Epithelial cell of proximal tubule (primary cell): ENCODE results near the gene TBC1D19. TPM values are rescaled to one million over a fixed set of nuclear protein-coding genes. Genes with fewer than 3 reads are reported as not detected.

ENCODE experiments used
- DNase-seq: peaks from one replicate; pipeline ENCODE4 v3.0.0-alpha.2; 2011; ENCODE audit warnings: low read depth
- H3K4me3 ChIP-seq: 2 replicates; pipeline ENCODE4 v1.5.1; 2011; ENCODE audit warnings: low read depth, mild to moderate bottlenecking, low read length
- CTCF ChIP-seq: conservative IDR thresholded peaks from 2 replicates; pipeline ENCODE4 v1.5.1; 2012; ENCODE audit warnings: low read depth, mild to moderate bottlenecking, low read length
- total RNA-seq: library from RNA; depleted of rRNA; stranded (reverse); fragments of >200 nt; gene quantifications from 2 replicates; pipeline ENCODE4 v1.2.3, GENCODE V29; 2015

The TBC1D19 gene
- total RNA-seq, 1 donor from 2014 or later, result 27.9 TPM

GRCh38 chr4:26772096-26772873 lies 188.4 kb downstream of the TBC1D19 start:
- DNase-seq, result no peak
- TF ChIP-seq CTCF, result no peak
- H3K4me3 ChIP-seq, result no peak overlapping the region

- H3K4me3 ChIP-seq, result no peak overlapping the region
- TF ChIP-seq CTCF, result no peak
- no peak for DNase-seq
These were observed 195.3 kb downstream of the TBC1D19 start for GRCh38 chr4:26779224-26779623.

- TF ChIP-seq CTCF, result no peak
- peak; percentile 10 for DNase-seq
- H3K4me3 ChIP-seq, result no peak overlapping the region
These were observed 195.8 kb downstream of the TBC1D19 start for GRCh38 chr4:26779674-26780073.

- no peak overlapping the region for H3K4me3 ChIP-seq
- TF ChIP-seq CTCF, result no peak
- DNase-seq, result peak; percentile 20
These were observed 196.7 kb downstream of the TBC1D19 start for GRCh38 chr4:26780539-26780938.

GRCh38 chr4:26782168-26782829 lies 198.4 kb downstream of the TBC1D19 start:
- no peak for TF ChIP-seq CTCF
- no peak for DNase-seq
- no peak overlapping the region for H3K4me3 ChIP-seq

- no peak overlapping the region for H3K4me3 ChIP-seq
- TF ChIP-seq CTCF, result no peak
- DNase-seq, result no peak
These were observed 198.9 kb downstream of the TBC1D19 start for GRCh38 chr4:26782830-26783202.
